HG03045 (cell line): ENCODE data around the gene GFRA1.

ENCODE experiments used
- ATAC-seq: cut with Tn5 transposase; IDR thresholded peaks from one replicate; pipeline ENCODE4 v1.9.1; 2021; ENCODE audit warnings: mild to moderate bottlenecking, moderate library complexity; ENCODE audit not compliant: unreplicated experiment

The GFRA1 gene

GRCh38 chr10:116164291-116164690 lies 108.7 kb downstream of the GFRA1 start:
- no peak for ATAC-seq

GRCh38 chr10:116163333-116164131 lies 109.5 kb downstream of the GFRA1 start:
- no peak for ATAC-seq

GRCh38 chr10:116162851-116163250 lies 110.2 kb downstream of the GFRA1 start:
- no peak for ATAC-seq

DNA sequence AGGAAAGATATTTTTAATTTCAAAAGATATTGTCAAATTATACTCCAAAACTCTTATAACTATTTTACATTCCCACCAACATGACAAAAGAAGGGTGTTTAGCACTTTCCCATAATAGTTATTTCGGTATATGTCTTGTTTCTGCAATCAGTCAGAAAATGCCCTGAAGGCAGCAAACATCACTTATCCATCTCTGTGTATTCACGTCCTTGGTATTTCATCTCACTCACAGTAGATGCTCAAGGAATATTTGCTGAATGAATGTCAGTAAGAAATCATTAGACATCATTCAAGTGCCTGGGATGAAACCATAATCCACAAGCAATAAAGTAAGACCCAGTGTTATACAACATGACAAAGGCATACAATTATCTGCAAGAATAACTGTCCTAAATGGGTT lies 112.7 kb downstream of the GFRA1 start:
- ATAC-seq = no peak

DNA sequence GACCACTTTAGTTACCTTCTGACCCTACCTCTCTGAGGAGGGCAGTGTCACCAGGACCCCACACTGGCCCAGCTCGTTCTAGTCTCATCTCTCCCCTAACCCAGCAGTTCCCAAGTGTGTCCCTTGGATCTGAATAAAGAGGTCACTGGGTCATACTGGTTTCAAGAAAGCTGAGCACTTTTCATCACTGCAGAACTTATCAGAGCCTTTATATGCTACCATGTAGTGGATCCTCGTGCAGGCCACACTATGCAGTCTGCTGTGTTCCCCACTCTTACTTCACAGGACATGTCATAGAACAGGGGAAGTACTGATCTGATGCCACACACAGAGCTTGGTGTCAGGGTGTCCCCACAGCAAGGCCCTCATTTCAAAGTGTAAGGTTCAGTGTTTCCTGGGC lies 113.8 kb downstream of the GFRA1 start:
- no peak for ATAC-seq

DNA sequence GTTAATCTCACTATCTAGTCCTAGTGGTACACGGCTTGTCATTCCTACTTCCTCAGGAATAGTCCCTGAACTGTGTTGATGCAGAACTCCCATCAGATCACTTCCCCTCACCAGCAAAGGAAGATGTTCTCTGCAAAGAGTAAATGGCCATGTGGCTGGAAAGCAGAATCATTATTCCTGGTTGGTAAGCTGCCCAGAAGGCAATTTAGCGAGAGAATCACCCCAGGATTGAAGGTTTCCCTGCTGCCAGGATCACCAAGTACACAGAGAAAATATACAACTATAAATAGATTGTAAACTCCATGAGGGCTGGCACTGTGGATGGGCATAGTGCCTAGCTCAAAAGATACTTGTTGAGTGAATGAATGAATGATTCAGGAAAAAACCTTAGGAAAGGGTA lies 115.0 kb downstream of the GFRA1 start:
- ATAC-seq = no peak

GRCh38 chr10:116157485-116157884 lies 115.5 kb downstream of the GFRA1 start:
- no peak for ATAC-seq

DNA sequence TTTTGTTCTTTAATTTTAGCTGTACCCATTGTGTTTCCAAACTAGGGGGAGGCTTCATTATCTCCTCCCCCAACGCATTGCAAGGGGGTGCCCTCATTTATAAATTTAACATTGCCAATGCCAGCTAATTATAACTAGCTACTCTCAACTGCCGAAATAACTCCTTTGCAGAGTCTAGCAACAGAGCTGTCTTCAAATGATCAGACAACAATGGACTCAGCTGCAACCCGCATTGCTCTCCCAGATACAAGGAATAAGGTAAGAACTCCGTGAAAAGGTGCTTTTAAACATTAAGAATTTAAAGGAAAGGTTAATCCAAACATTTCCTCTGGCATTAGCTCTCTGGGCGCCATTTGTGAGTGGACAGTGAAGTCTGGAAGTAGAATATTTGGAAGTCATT lies 116.2 kb downstream of the GFRA1 start:
- ATAC-seq = no peak

GRCh38 chr10:116155191-116155590 lies 117.8 kb downstream of the GFRA1 start:
- ATAC-seq = no peak

- ATAC-seq = no peak
Observed at GRCh38 chr10:116154651-116155050, 118.4 kb downstream of the GFRA1 start.

- ATAC-seq = no peak
Observed at GRCh38 chr10:116151076-116151475, 121.9 kb downstream of the GFRA1 start.

- no peak for ATAC-seq
Observed at GRCh38 chr10:116150606-116151005, 122.4 kb downstream of the GFRA1 start.

- no peak for ATAC-seq
Observed at GRCh38 chr10:116147147-116147905, 125.7 kb downstream of the GFRA1 start.

DNA sequence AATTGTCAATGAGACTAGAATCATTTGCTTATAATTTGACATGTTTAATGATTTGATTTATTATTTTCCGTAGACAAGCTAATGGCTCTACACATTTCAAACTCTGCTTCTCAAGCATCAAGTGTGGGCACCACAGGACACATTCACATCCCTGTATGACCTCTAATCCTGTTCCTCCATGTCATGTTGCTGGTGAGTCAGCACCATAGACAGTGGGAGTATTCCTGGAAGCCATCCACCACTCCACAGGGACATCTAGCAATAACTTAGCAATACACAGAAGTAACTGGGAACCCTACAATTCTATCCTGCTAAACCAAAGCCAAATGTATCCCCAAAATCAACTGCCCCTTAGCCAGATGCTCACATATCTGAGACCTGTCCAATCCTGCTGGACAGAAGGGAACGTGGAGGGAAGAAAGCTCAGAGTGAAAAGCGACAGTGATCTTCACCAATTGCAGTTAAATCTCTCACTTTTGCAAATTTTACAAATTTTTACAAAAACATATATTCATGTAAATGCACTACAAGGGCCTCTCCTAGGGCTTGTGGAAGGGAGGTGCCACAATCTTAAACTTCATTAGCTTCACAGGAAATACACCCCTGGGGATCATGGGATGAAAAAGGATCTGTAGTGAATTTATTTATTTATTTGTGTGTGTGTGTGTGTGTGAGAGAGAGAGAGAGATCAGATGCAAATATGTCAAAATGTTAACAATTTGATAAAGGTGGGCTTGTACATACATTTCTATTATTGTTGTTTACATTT lies 126.5 kb downstream of the GFRA1 start:
- ATAC-seq = no peak

- ATAC-seq = no peak
Observed at GRCh38 chr10:116143673-116144222, 129.3 kb downstream of the GFRA1 start.

DNA sequence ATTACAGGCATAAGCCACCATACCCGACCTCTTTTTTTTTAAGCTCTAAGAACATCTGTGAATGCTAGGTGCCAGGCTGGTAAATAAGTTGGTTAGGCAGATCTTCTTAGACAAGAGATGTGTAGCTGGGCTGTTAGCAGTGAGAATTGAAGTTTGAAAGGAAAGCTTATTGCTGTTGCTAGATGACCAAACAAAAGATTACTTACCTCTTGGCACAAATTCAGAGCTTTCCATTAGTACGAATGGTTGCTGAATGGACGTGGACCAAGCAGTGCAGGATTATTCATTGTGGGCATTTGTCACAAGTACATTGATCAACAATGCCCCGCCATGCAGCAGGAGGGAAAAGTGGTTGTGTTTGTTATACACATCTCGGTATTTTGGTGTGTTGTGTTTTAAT lies 131.2 kb downstream of the GFRA1 start:
- ATAC-seq = no peak

GRCh38 chr10:116141246-116141645 lies 131.8 kb downstream of the GFRA1 start:
- no peak for ATAC-seq

DNA sequence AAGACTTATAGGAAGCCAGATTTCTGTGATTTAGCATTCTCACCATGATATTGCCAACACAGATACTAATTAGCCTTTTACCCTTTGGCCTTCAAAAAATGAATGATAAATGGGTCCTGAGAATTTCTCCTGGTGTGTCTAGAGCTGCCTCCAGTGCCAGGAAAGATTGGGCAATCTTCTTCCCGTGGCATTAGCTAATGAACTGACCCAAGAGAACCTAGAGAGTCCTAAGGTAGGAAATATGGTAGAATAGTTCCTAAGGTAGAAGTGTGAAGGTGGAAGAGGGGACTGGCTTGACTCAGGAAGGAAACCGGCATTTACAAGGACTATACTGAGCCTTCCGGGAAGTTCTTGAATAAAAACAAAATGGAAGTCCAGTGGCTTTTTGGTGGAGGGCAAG lies 133.1 kb downstream of the GFRA1 start:
- ATAC-seq = no peak

GRCh38 chr10:116138897-116139296 lies 134.1 kb downstream of the GFRA1 start:
- ATAC-seq = no peak

DNA sequence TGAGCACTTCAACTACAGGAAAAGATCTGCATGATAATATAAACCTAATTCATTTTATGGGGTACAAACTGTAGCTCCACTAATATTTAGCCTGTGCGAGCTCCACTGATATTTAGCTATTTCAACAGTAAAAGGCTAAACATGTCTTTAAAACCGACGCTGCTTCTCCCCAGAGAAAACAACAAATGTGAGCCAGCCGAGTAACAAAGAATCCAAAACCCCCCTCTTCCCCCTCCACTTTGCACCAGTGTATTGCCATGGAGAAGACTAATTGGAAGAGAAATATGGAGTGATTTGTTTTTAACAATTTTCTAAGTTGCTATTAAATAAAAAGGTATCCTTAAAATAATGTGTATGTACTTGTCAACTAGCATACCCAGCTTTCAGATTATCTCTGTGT lies 136.7 kb downstream of the GFRA1 start:
- ATAC-seq = no peak

GRCh38 chr10:116134322-116134721 lies 138.7 kb downstream of the GFRA1 start:
- no peak for ATAC-seq
